IMR-90 (cell line): ENCODE results near the gene SEMA6C.

Experiments
- CHD1 ChIP-seq: IDR thresholded peaks from 2 replicates; pipeline ENCODE4 v1.6.1; 2012; ENCODE audit warnings: low read depth, low read length, improper control_type of control experiment
- MAFK ChIP-seq: IDR thresholded peaks from 2 replicates; pipeline ENCODE4 v1.6.1; 2012; ENCODE audit warnings: low read depth, low read length, improper control_type of control experiment
- MAZ ChIP-seq: IDR thresholded peaks from 2 replicates; pipeline ENCODE4 v1.6.1; 2012; ENCODE audit warnings: low read depth, mild to moderate bottlenecking, low read length, improper control_type of control experiment, moderate library complexity, borderline replicate concordance
- POLR2A ChIP-seq: IDR thresholded peaks from 2 replicates; pipeline ENCODE4 v1.6.1; 2012; ENCODE audit warnings: mild to moderate bottlenecking, low read depth, low read length
- RAD21 ChIP-seq: IDR thresholded peaks from 2 replicates; pipeline ENCODE4 v1.6.1; 2012; ENCODE audit warnings: low read length, improper control_type of control experiment
- TF ChIP-seq, protein P1 (sequence below): conservative IDR thresholded peaks from 2 replicates; pipeline ENCODE4 v1.5.1; 2012; ENCODE audit warnings: mild to moderate bottlenecking, low read depth, low read length, improper control_type of control experiment

DNA sequence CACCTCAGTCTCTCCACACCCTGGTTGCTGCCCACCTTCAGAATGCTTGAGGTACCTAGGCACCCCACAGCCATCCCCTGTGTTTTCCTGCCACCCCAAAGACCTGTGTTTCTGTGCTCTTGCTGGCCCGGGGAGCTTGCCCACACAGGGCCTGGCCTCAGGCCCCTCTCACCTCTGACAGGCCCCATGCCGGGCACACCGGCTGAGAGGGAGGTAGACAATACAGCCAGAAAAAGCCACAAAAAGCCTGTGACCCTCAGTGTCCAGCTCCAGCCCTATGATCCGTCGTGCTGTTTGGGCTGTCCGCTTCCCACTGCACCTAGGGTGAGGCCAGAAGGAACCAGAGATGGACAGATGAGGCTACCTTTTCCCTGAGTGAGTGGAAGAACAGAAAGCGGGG lies 11.4 kb downstream of the SEMA6C start:
- TF ChIP-seq RAD21 (no peak), POLR2A (no peak), MAZ (no peak), MAFK (no peak), CHD1 (no peak)
- TF ChIP-seq, protein P1, sequence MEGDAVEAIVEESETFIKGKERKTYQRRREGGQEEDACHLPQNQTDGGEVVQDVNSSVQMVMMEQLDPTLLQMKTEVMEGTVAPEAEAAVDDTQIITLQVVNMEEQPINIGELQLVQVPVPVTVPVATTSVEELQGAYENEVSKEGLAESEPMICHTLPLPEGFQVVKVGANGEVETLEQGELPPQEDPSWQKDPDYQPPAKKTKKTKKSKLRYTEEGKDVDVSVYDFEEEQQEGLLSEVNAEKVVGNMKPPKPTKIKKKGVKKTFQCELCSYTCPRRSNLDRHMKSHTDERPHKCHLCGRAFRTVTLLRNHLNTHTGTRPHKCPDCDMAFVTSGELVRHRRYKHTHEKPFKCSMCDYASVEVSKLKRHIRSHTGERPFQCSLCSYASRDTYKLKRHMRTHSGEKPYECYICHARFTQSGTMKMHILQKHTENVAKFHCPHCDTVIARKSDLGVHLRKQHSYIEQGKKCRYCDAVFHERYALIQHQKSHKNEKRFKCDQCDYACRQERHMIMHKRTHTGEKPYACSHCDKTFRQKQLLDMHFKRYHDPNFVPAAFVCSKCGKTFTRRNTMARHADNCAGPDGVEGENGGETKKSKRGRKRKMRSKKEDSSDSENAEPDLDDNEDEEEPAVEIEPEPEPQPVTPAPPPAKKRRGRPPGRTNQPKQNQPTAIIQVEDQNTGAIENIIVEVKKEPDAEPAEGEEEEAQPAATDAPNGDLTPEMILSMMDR: no peak
